HepG2 (cell line): Measurements from ENCODE around the gene ZNF556. TPM values are rescaled to one million over a fixed set of nuclear protein-coding genes. Genes with fewer than 3 reads are reported as not detected.

Experiments used
- ATAC-seq: fragments of 200-7000 bp; cut with Tn5 transposase; 3 replicates; pipeline ENCODE4 v1.9.1; 2020; ENCODE audit warnings: mild to moderate bottlenecking, moderate library complexity
- BruUV-seq: library from RNA; stranded (reverse); fragments of 400-500 nt; replicated peaks from 2 replicates; lab custom pipeline; 2021; lab: Mats Ljungman, UMichigan
- CTCF ChIA-PET: fragments of 300-600 bp; formaldehyde crosslinking; extraction: SDS; loops from one replicate; lab custom pipeline; 2021; ENCODE audit warnings: low total read pairs, inconsistent platforms, low intra/inter-chr PET ratio; lab: Yijun Ruan, JAX
- POLR2A ChIA-PET: fragments of 350-600 bp; sonication (Branson Sonifier 250); formaldehyde crosslinking; loops from one replicate; lab custom pipeline; 2020; ENCODE audit warnings: antibody characterized with exemption, inconsistent platforms; lab: Yijun Ruan, JAX
- DNase-seq: peaks from one replicate; pipeline ENCODE4 v3.0.0-alpha.2; 2015; ENCODE audit warnings: low spot score
- FAIRE-seq: peaks from 3 replicates; lab custom pipeline; 2011; peaks lifted over from hg19 to GRCh38; lab: Jason Lieb, UNC
- H2AFZ ChIP-seq: one replicate; pipeline ENCODE4 v1.6.1; 2011; ENCODE audit warnings: low read length, inconsistent platforms
- H3K27ac ChIP-seq: fragments of 300-600 bp; 3 replicates; pipeline ENCODE4 v1.8.0; 2011; ENCODE audit warnings: mixed run types, mild to moderate bottlenecking, mixed read lengths, low read length, inconsistent platforms; ENCODE audit not compliant: insufficient read depth; ENCODE audit errors: extremely low read length
- H3K27me3 ChIP-seq, 2 experiments: fragments of 200-600 bp in 1 of 2; 2 replicates in 1 of 2; 3 replicates in 1 of 2; pipeline versions ENCODE4 v1.6.0 to v1.8.0; 2011; ENCODE audit warnings: low read length in 2 of 2, mild to moderate bottlenecking in 2 of 2, moderate library complexity in 2 of 2, inconsistent platforms in 1 of 2; ENCODE audit not compliant: insufficient read depth in 2 of 2, control insufficient read depth in 1 of 2
- H3K36me3 ChIP-seq, 2 experiments: fragments of 200-600 bp in 1 of 2; replicated peaks in 1 of 2; 2 replicates in 1 of 2; 3 replicates in 1 of 2; pipeline versions ENCODE4 v1.5.1 to v1.8.0; 2011; ENCODE audit warnings: low read length in 2 of 2, inconsistent platforms in 1 of 2; ENCODE audit not compliant: insufficient read depth in 2 of 2, control insufficient read depth in 1 of 2
- H3K4me1 ChIP-seq: 2 replicates; pipeline ENCODE4 v1.5.1; 2012; ENCODE audit warnings: low read length, inconsistent platforms; ENCODE audit not compliant: insufficient read depth
- H3K4me2 ChIP-seq: 2 replicates; pipeline ENCODE4 v1.6.0; 2011; ENCODE audit warnings: low read depth, low read length, inconsistent platforms
- H3K4me3 ChIP-seq, 3 experiments: fragments of 200-600 bp in 1 of 3; sonication (generic), shearing (Covaris generic) in 1 of 3; replicated peaks in 1 of 3; 2 replicates each; pipeline ENCODE4 v1.5.1; 2011 to 2016; ENCODE audit warnings: low read length in 3 of 3, inconsistent platforms in 2 of 3, low read depth in 2 of 3, mild to moderate bottlenecking in 2 of 3, control low read depth in 1 of 3, mixed read lengths in 1 of 3; ENCODE audit not compliant: insufficient read depth in 1 of 3
- H3K79me2 ChIP-seq: one replicate; pipeline ENCODE4 v1.6.1; 2011; ENCODE audit warnings: low read length, inconsistent platforms; ENCODE audit not compliant: insufficient read depth
- H3K9ac ChIP-seq: 2 replicates; pipeline ENCODE4 v1.6.0; 2011; ENCODE audit warnings: mild to moderate bottlenecking, low read depth, low read length, inconsistent platforms; ENCODE audit not compliant: insufficient read depth
- H3K9me3 ChIP-seq: 2 replicates; pipeline ENCODE4 v1.5.1; 2012; ENCODE audit warnings: mild to moderate bottlenecking, low read length
- H4K20me1 ChIP-seq: 2 replicates; pipeline ENCODE4 v1.6.0; 2011; ENCODE audit warnings: inconsistent platforms, mild to moderate bottlenecking, low read length, moderate library complexity; ENCODE audit not compliant: insufficient read depth
- BRD4 ChIP-seq: sonication (generic); formaldehyde crosslinking; IDR thresholded peaks from 2 replicates; pipeline ENCODE4 v1.4.0; 2020; ENCODE audit warnings: missing genetic modification reagents
- MXD3 ChIP-seq: IDR thresholded peaks from 2 replicates; pipeline ENCODE4 v1.6.1; 2016; ENCODE audit warnings: mild to moderate bottlenecking, missing biosample characterization, missing genetic modification reagents
- SALL2 ChIP-seq: sonication (generic); formaldehyde crosslinking; IDR thresholded peaks from 2 replicates; pipeline ENCODE4 v1.8.1; 2023; ENCODE audit warnings: mild to moderate bottlenecking, missing genetic modification reagents, inconsistent platforms
- YEATS2 ChIP-seq: sonication (generic); formaldehyde crosslinking; IDR thresholded peaks from 2 replicates; pipeline ENCODE4 v1.4.0; 2020; ENCODE audit warnings: missing genetic modification reagents, borderline replicate concordance
- ZNF598 ChIP-seq: sonication (generic); formaldehyde crosslinking; IDR thresholded peaks from 2 replicates; pipeline ENCODE4 v1.5.1; 2020; ENCODE audit warnings: mild to moderate bottlenecking, missing genetic modification reagents, borderline replicate concordance
- ZNF614 ChIP-seq: IDR thresholded peaks from 2 replicates; pipeline ENCODE4 v1.6.1; 2018; ENCODE audit warnings: missing biosample characterization, missing genetic modification reagents, inconsistent platforms, borderline replicate concordance
- ZNF792 ChIP-seq: IDR thresholded peaks from 2 replicates; pipeline ENCODE4 v1.6.1; 2016
- WGBS: methylation state at CpG from one replicate; pipeline ENCODE4 v1.1.6; 2017; ENCODE audit warnings: low lambda C conversion rate; 5-methylcytosine and 5-hydroxymethylcytosine counted together
- in situ Hi-C: cut with HindIII; loops from 2 replicates; pipeline ENCODE4 v1.10.0; 2017; ENCODE audit warnings: low pct_unique_long_range_greater_than_20kb; ENCODE audit not compliant: extremely low pct_ligation_motif_present
- intact Hi-C: fragments of 100-400 bp; cut with micrococcal nuclease; formaldehyde crosslinking; loops from one replicate; pipeline ENCODE4 v1.10.0; 2022; ENCODE audit not compliant: unreplicated experiment
- polyA plus RNA-seq, 8 experiments: library from polyadenylated mRNA; depleted of rRNA in 3 of 8; stranded (reverse) in 7 of 8; unstranded in 1 of 8; fragments of >200 nt; fragmentation: Illumina TruSeq in 4 of 8; extraction: Trizol in 4 of 8; gene quantifications; 2 replicates each; pipeline versions ENCODE4 v1.2.1 to v1.2.3, GENCODE V29; 2011 to 2016; ENCODE audit warnings: low read depth in 4 of 8, missing spikeins in 1 of 8, mixed read lengths in 1 of 8; ENCODE audit not compliant: insufficient read depth in 1 of 8
- total RNA-seq, 5 experiments: library from RNA; depleted of rRNA; stranded (reverse); fragments of >200 nt; fragmentation: Illumina TruSeq; extraction: Trizol; gene quantifications; 2 replicates each; pipeline ENCODE4 v1.2.3, GENCODE V29; 2016; ENCODE audit warnings: low read depth in 1 of 5

ZNF556 gene
- total and polyA plus RNA-seq, 2 of the 13 experiments (the other 11 are each of a cell fraction or from before 2014, with no cell fraction given): 4.2 to 28.6 TPM

GRCh38 chr19:2827022-2827421 is 40.1 kb upstream of the ZNF556 start (continued):
- TF ChIP-seq ZNF598 (CRISPR knock-in tag) (no peak), SALL2 (no peak), ZNF792 (no peak)

DNA sequence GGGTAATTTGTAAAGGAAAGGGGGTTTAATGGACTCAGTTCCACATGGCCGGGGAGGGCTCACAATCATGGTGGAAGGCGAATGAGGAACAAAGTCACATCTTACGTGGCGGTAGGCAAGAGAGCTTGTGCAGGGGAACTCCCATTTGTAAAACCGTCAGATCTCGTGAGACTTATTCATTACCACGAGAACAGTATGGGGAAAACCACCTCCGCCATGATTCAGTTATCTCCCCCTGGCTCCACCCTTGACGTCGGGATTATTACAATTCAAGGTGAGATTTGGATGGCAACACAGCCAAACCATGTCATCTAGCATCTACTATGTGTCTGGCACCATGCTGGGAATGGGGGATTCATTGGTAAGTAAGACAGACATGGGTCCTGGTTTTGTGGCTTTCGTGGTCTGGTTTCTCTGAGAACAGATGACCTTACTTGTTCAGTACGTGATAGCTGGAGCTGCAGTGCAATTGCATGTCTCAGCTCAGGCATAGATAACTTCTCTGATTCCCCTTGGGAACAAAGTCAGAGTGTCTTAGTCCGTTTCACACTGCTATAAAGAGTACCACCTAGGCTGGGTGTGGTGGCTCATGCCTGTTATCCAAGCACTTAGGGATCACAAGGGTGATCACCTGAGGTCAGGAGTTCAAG is 39.2 kb upstream of the ZNF556 start:
- H3K9me3 ChIP-seq: peaks cover 4% of the 10 kb centered on the region; the same call in 1 of the 2 replicates
- no peak overlapping the region for H3K4me2 ChIP-seq
- BruUV-seq: no TSS peak
- in situ Hi-C loops: no loop called here
- H3K4me1 ChIP-seq: peaks cover 8% of the 10 kb centered on the region
- intact Hi-C loops: no loop called here
- H3K4me3 ChIP-seq: no peak overlapping the region
- no peak overlapping the region for H2AFZ ChIP-seq
- no peak for ATAC-seq
- H3K9ac ChIP-seq: no peak overlapping the region
- H3K79me2 ChIP-seq: no peaks in the 10 kb centered on the region
- peaks cover 0 to 2% of the 10 kb centered on the region in 2 experiments; a peak in 1 of 5 replicates for H3K36me3 ChIP-seq
- ChIA-PET CTCF (no interaction called here), POLR2A (interaction anchor here (1.5 kb wide), 1 partner anchor 10 kb away, joined by 4 read pairs; no protein-coding TSS in a partner anchor)
- 95% methylated on average over 12 of the region's 13 CpGs for WGBS
- TF ChIP-seq ZNF614 (CRISPR knock-in tag) (no peak), MXD3 (CRISPR knock-in tag) (no peak), YEATS2 (no peak), BRD4 (CRISPR knock-in tag) (no peak)
- H3K27ac ChIP-seq: no peak overlapping the region
- no peak for DNase-seq
- no peaks in the 10 kb centered on the region for H4K20me1 ChIP-seq
- H3K27me3 ChIP-seq: no peaks in the 10 kb centered on the region
- FAIRE-seq: no peak
